Body of pancreas (tissue), 4 donors: ENCODE data around the gene FBXW8.

ENCODE experiments used
- POLR2A ChIP-seq, 3 donors: fragments of 450-650 bp; IDR thresholded peaks; one replicate each; pipeline ENCODE4 v1.6.1; 2016; ENCODE audit warnings: antibody characterized with exemption in 3 of 3, mild to moderate bottlenecking in 2 of 3
- TF ChIP-seq, protein P1 (sequence below), 7 experiments: fragments of 450-650 bp in 4 of 7; fragments of 200-600 bp in 3 of 7; sonication (generic) in 3 of 7; IDR thresholded peaks; one replicate each; pipeline ENCODE4 v1.5.1; 2016 to 2019; ENCODE audit warnings: antibody characterized with exemption in 7 of 7

- no peak for TF ChIP-seq POLR2A (IDR thresholded peaks at IDR 0.05)
- TF ChIP-seq, protein P1, sequence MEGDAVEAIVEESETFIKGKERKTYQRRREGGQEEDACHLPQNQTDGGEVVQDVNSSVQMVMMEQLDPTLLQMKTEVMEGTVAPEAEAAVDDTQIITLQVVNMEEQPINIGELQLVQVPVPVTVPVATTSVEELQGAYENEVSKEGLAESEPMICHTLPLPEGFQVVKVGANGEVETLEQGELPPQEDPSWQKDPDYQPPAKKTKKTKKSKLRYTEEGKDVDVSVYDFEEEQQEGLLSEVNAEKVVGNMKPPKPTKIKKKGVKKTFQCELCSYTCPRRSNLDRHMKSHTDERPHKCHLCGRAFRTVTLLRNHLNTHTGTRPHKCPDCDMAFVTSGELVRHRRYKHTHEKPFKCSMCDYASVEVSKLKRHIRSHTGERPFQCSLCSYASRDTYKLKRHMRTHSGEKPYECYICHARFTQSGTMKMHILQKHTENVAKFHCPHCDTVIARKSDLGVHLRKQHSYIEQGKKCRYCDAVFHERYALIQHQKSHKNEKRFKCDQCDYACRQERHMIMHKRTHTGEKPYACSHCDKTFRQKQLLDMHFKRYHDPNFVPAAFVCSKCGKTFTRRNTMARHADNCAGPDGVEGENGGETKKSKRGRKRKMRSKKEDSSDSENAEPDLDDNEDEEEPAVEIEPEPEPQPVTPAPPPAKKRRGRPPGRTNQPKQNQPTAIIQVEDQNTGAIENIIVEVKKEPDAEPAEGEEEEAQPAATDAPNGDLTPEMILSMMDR (IDR thresholded peaks at IDR 0.05): no peak
Observed at GRCh38 chr12:116933512-116934246, 22.9 kb downstream of the FBXW8 start.
